OCI-LY1 (cell line): ENCODE data around the gene ZBP1.

ENCODE experiments used
- EZH2 ChIP-seq: fragments of 200-600 bp; sonication (generic), shearing (Covaris generic); IDR thresholded peaks from 2 replicates; pipeline ENCODE4 v1.8.0; 2017; ENCODE audit warnings: borderline replicate concordance, mixed run types, mild to moderate bottlenecking, antibody characterized with exemption, low read length, moderate library complexity, mixed read lengths
- TF ChIP-seq, protein P1 (sequence below): fragments of 200-600 bp; sonication (generic), shearing (Covaris generic); IDR thresholded peaks from 2 replicates; pipeline ENCODE4 v1.5.1; 2017; ENCODE audit warnings: mild to moderate bottlenecking, antibody characterized with exemption, low read length, moderate library complexity, mixed read lengths

DNA sequence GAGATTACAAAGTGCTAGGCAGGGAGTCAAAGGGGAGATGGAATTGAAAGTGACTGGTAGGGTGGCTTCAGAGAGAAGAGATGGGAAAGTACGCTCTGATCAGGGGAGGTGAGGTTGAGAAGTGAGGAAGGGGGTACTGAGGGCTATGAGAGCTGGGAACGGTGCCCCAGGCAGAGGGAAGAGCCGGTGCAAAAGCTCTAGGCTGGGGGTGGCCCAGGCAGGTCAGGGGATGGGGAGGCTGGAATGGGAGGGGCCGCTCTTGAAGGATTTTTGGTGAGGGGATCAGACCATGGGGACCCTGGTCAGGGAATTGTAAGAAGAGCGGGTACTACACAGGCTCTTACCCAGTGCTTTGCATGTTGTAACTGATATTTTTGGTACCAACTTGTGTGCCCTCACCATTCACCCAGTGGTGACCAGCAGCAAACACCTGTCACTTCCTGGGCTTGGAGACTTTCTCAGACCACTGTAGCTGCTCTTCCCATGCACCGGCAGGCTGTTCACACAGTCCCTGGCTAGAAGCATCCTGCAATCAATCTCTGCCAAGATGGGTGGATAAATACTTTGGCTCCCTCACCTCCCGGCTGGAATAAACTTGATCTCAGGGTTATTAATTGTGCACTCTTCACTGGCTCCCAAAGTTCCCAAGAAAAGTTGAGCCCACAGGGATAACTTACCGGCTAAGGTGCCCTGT lies 35.3 kb downstream of the ZBP1 start:
- TF ChIP-seq, protein P1, sequence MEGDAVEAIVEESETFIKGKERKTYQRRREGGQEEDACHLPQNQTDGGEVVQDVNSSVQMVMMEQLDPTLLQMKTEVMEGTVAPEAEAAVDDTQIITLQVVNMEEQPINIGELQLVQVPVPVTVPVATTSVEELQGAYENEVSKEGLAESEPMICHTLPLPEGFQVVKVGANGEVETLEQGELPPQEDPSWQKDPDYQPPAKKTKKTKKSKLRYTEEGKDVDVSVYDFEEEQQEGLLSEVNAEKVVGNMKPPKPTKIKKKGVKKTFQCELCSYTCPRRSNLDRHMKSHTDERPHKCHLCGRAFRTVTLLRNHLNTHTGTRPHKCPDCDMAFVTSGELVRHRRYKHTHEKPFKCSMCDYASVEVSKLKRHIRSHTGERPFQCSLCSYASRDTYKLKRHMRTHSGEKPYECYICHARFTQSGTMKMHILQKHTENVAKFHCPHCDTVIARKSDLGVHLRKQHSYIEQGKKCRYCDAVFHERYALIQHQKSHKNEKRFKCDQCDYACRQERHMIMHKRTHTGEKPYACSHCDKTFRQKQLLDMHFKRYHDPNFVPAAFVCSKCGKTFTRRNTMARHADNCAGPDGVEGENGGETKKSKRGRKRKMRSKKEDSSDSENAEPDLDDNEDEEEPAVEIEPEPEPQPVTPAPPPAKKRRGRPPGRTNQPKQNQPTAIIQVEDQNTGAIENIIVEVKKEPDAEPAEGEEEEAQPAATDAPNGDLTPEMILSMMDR: no peak
- no peak for TF ChIP-seq EZH2
